ENCODE measurements around the gene IFFO2.

IFFO2 gene

GRCh38 chr1:18955131-18955440 lies 1.4 kb downstream of the IFFO2 start:
- in situ Hi-C loops (cut with HindIII; ENCODE audit: low pct_ligation_motif_present, low pct_unique_long_range_greater_than_20kb, low sequenced_read_pairs): no loop called here
- DNase-seq: no peak

GRCh38 chr1:18954270-18955071 lies 2.0 kb downstream of the IFFO2 start:
- in situ Hi-C loops (cut with HindIII; ENCODE audit: low pct_ligation_motif_present, low pct_unique_long_range_greater_than_20kb, low sequenced_read_pairs): no loop called here
- no peak for DNase-seq

- in situ Hi-C loops (cut with HindIII; ENCODE audit: low pct_ligation_motif_present, low pct_unique_long_range_greater_than_20kb, low sequenced_read_pairs): no loop called here
- no peak for DNase-seq
These were observed 2.7 kb downstream of the IFFO2 start for GRCh38 chr1:18953731-18954231.

- in situ Hi-C loops (cut with HindIII; ENCODE audit: low pct_ligation_motif_present, low pct_unique_long_range_greater_than_20kb, low sequenced_read_pairs): no loop called here
- no peak for DNase-seq
These were observed 4.6 kb downstream of the IFFO2 start for GRCh38 chr1:18951818-18952391.

GRCh38 chr1:18951416-18951815 lies 5.1 kb downstream of the IFFO2 start:
- in situ Hi-C loops (cut with HindIII; ENCODE audit: low pct_ligation_motif_present, low pct_unique_long_range_greater_than_20kb, low sequenced_read_pairs): no loop called here
- DNase-seq: no peak

- in situ Hi-C loops (cut with HindIII; ENCODE audit: low pct_ligation_motif_present, low pct_unique_long_range_greater_than_20kb, low sequenced_read_pairs): no loop called here
These were observed 6.0 kb downstream of the IFFO2 start for GRCh38 chr1:18950401-18951026.

GRCh38 chr1:18949686-18950400 lies 6.6 kb downstream of the IFFO2 start:
- DNase-seq: no peak
- in situ Hi-C loops (cut with HindIII; ENCODE audit: low pct_ligation_motif_present, low pct_unique_long_range_greater_than_20kb, low sequenced_read_pairs): no loop called here

More at GRCh38 chr1:18950401-18951026, 6.0 kb downstream of the IFFO2 start:
- DNase-seq: no peak

- in situ Hi-C loops (cut with HindIII; ENCODE audit: low pct_ligation_motif_present, low pct_unique_long_range_greater_than_20kb, low sequenced_read_pairs): no loop called here
- no peak for DNase-seq
These were observed 7.4 kb downstream of the IFFO2 start for GRCh38 chr1:18948913-18949685.

- peak; percentile 25 for DNase-seq
- in situ Hi-C loops (cut with HindIII; ENCODE audit: low pct_ligation_motif_present, low pct_unique_long_range_greater_than_20kb, low sequenced_read_pairs): no loop called here
These were observed 8.2 kb downstream of the IFFO2 start for GRCh38 chr1:18948048-18948912.

GRCh38 chr1:18947570-18947969 lies 8.9 kb downstream of the IFFO2 start:
- in situ Hi-C loops (cut with HindIII; ENCODE audit: low pct_ligation_motif_present, low pct_unique_long_range_greater_than_20kb, low sequenced_read_pairs): no loop called here
- DNase-seq: no peak

GRCh38 chr1:18946550-18947381 lies 9.7 kb downstream of the IFFO2 start:
- in situ Hi-C loops (cut with HindIII; ENCODE audit: low pct_ligation_motif_present, low pct_unique_long_range_greater_than_20kb, low sequenced_read_pairs): no loop called here
- no peak for DNase-seq

GRCh38 chr1:18945401-18945849 lies 11.1 kb downstream of the IFFO2 start:
- DNase-seq: no peak
- in situ Hi-C loops (cut with HindIII; ENCODE audit: low pct_ligation_motif_present, low pct_unique_long_range_greater_than_20kb, low sequenced_read_pairs): no loop called here

GRCh38 chr1:18944810-18945209 lies 11.7 kb downstream of the IFFO2 start:
- no peak for DNase-seq
- in situ Hi-C loops (cut with HindIII; ENCODE audit: low pct_ligation_motif_present, low pct_unique_long_range_greater_than_20kb, low sequenced_read_pairs): no loop called here

GRCh38 chr1:18943914-18944572 lies 12.4 kb downstream of the IFFO2 start:
- in situ Hi-C loops (cut with HindIII; ENCODE audit: low pct_ligation_motif_present, low pct_unique_long_range_greater_than_20kb, low sequenced_read_pairs): no loop called here
- no peak for DNase-seq

GRCh38 chr1:18943162-18943561 lies 13.3 kb downstream of the IFFO2 start:
- DNase-seq: no peak
- in situ Hi-C loops (cut with HindIII; ENCODE audit: low pct_ligation_motif_present, low pct_unique_long_range_greater_than_20kb, low sequenced_read_pairs): no loop called here

GRCh38 chr1:18942340-18942739 lies 14.1 kb downstream of the IFFO2 start:
- no peak for DNase-seq
- in situ Hi-C loops (cut with HindIII; ENCODE audit: low pct_ligation_motif_present, low pct_unique_long_range_greater_than_20kb, low sequenced_read_pairs): no loop called here

All from ACHN (cell line).